MM.1S (cell line): ENCODE measurements around the gene CCSER1.

ENCODE experiments used
- EZH2 ChIP-seq: fragments of 300-600 bp; sonication (generic); optimal IDR thresholded peaks from 2 replicates; pipeline ENCODE3; 2017; ENCODE audit warnings: low read depth, mild to moderate bottlenecking, antibody characterized with exemption, low read length, mixed read lengths
- EZH2phosphoT487 ChIP-seq: fragments of 300-600 bp; sonication (generic); IDR thresholded peaks from 2 replicates; pipeline ENCODE4 v1.6.1; 2018; ENCODE audit warnings: antibody characterized with exemption, low read length

- no peak for TF ChIP-seq EZH2
- no peak for TF ChIP-seq EZH2phosphoT487
Observed at GRCh38 chr4:90950385-90950841, 823.2 kb downstream of the CCSER1 start.
